Stimulated activated CD8-positive, alpha-beta memory T cell treated with anti-CD3 and anti-CD28 coated beads, Interleukin-15, amount 100 ng/mL, for 1 hour (primary cell): Measurements from ENCODE around the gene TADA1.
A peak's percentile ranks its signal among the peaks of the same experiment; 100 is the strongest.
"Not testable (repeated sequence)": the region's sequence is repeated elsewhere in the genome, so short reads cannot be mapped to it uniquely, and the experiment has no call there.

Experiments used
- DNase-seq: peaks from one replicate; pipeline ENCODE4 v3.0.0-alpha.2; 2020; ENCODE audit warnings: low read depth

The TADA1 gene

DNA sequence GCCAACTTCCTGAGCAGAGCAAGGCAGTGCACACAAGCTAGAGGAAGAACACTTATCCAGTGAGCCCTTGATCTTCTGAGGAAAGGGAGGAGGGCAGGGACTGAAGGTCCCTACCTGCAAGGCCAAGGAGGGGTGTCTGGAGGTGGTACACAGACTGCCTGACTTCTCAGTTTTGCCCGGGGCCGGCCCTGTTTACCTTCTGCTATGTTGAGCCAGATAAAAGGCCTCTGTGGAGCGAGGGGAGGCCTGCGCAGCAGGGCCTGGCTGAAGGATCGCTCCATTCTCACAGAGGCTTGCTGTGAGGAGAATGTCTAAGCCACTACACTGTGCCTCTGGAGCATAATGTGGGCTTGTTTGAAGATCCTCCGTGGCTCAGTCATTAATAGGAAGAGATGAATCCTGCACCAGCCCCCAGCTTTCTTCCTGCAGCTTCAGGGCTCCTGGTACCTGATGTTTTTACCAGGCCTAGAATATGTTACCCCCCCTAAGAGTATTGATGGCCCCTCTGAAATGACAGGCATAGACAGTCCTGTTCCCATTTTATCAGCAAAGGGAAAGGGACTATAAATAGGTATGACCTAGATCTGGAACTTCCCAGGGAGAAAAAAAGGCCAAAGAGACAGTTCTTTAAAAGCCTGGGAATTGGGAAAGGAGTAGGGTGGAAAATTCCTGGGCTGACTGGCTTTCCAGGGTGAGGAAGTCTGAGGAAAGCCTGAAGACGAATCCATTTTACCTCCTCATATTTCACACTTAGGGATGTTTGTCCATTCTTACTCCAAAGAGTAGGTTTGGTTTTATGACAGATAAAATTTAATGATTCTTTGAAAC lies 32.1 kb downstream of the TADA1 start:
- DNase-seq = no peak

DNA sequence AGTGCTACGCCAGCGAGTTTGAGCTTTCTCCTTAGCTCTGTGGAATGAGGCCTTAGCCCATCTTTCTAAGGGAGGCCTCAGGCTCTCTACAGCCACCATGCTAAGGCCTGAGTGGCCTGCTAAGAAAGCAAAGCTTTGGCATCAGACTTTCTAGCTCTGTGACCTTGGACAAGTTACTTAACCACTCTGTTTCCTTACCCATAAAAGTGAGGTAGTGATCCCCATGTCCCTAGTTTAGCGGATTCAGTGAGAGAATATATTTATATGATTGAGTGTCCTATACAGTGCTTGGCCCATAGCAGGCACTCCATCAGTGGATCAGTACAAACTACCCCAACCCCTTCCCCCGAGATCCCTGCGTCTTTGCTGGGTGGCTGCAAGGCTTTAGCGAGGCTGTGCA lies 32.7 kb downstream of the TADA1 start:
- no peak for DNase-seq

DNA sequence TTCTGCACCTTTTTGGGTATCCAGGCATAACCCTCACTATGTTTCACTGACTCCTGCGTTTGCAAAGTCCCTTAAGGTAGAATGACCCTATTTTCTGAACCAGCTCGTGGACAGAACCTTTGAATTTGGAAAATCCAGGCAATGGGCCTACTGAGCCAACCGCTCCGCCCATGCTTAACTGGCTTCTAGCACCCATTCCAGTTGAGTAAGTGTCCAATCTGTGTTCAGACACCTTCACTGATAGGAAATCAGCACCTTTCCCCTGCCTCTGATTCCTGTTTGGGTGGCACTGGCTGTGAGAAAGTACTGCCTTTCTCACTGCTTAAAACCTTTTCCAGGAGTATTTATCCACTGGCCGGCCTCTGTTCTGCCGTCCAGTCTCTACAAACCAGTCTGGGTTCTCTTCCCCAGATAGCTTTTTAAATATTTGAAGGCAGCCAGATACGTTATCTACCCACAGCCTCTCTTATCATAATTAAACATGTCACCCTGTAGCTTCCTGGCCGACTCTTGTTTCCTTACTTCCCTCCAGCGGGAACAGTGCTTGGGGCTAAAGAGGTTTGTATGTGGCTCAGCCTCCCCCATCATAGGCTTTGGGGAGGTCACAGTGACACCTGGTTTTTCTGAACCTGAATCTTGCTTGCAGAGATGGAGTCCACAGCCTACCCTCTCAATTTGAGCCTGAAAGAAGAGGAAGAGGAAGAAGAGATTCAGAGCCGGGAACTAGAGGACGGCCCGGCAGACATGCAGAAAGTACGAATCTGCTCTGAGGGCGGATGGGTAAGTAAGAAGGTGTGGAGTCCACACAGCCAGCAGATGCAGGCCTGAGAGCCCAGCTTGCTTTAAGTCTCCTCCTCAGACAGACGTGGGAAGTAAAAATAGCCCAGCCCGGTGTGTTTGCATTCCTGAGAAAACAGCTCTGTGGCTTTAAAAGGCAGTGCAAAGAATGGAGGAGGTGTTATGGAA lies 35.5 kb downstream of the TADA1 start:
- no peak for DNase-seq

DNA sequence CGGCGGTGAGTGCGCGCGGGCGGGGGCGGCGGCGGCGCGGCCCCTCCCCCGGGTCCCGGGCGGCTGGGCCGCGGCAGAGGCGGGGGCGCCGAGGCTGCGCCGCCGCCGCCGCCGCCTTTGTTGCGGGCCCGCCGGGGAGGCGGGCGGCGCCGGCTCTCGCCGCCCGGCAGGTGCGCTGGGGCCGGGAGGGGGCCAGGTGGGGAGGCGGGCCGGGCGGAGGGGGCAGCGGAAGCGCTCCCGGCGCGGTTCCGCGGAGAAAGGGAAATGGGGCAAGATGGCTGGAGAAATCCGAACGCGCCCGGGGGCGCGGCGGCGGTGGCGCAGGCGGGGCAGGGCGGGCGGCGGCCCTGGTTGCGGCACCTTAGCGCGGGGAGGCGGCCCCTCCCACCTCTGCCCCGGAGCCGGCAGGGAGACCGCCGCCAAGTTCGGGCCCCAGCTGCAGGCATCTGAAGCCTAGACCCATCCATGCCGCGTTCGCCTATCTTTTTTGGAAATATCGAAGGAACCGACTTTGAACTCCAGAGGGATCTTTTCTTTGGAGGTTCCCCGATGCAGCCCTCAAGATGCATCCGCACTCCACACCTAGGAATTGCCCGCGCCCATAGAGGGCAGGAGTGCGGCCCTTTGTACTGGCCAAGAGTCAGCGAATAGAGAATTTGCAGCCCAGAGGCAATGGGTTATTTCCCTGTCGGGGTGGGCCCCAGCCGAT lies 36.3 kb downstream of the TADA1 start:
- DNase-seq = peak; percentile 13

DNA sequence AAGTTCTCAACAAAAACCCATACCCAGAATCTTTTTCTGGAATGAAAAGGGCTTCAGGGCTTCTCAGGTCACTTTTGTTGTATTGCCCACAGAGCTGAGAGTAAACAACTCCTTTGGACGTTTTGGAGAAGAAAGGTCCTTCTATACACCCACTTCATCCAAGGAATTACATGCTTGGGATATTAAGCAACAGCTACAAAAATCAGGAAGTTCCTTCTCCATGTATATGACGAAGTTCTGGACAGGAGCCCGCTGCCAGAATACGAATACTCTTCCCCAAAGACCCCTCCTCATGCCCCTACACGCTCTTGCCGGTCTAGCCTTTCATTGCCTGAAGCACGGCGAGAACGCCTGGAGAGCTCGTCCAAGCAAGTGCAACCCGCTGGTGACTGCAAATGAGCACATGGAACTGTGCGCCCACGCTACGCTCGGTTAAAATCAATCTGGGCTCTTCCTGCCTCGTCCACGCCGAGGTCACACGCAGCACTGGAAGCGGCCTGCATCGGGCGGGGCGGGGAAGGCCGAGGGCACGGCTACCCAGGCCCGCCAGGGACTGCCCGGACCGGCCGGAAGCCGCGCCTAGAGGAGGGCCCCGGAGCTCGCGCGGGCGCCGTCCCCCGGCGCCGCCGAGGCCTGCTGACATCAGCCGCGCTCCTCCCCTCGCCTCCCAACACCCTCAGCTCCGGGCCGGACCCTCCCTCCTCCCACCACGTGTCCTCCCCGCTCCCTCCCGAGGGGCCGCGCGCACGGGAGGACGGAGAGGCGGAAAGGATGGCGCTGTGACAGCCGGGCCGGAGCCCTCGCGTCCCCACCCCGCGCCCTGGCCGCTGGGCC lies 37.1 kb downstream of the TADA1 start, which contains the start of gene POGK:
Gene POGK (plus strand): TSS at position 710 of the 834 bp plus-strand sequence. CDS start 1,482 bp downstream, outside the sequence.
- peak; percentile 54 for DNase-seq

DNA sequence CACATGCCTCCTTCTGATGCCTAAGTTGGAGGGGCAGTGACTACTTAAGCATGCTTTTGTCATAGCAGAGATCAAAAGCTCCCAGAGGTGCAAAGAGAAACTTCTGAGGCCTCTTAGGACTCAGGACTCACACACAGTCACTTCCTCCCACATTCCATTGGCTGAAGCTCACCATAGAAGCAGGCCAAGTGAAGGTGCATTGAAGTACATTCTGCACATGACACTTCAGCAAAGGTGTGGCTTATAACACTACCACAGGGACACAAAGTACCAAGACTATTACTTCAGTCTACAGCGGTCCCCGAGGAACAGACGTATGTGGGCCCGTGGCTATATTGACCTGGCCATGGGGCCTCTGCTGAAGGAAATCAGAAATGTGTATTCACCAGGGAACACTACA lies 39.3 kb downstream of the TADA1 start:
- no peak for DNase-seq

DNA sequence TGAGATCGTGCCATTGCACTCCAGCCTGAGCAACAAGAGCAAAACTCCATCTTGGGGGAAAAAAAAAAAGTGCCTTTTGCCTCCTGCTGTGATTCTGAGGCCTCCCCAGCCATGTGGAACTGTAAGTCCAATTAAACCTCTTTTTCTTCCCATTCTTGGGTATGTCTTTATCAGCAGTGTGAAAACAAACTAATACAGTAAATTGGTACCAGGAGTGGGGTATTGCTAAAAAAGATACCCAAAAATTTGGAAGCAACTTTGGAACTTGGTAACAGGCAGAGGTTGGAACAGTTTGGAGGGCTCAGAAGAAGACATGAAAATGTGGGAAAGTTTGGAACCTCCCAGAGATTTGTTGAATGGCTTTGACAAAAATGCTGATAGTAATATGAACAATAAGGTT lies 46.3 kb downstream of the TADA1 start:
- DNase-seq = not testable (repeated sequence)

DNA sequence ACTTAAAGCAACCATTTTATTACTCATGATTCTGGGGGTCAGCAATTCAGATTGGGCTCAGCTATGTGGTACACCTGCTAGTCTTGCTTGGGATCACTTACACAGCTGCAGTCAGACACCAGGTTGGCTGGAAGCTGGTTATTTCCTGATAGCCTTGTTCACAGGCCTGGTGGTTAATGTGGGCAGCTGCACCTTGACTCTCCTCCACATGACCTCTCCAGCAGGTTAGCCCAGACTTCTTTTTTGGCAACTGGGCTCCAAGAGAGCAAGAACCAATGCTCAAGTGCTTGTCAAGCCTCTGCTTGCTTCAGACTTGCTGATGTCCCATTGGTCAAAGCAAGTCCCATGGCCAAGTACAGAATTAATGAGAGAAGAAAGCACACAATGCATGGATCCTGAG lies 48.6 kb downstream of the TADA1 start:
- DNase-seq = no peak

DNA sequence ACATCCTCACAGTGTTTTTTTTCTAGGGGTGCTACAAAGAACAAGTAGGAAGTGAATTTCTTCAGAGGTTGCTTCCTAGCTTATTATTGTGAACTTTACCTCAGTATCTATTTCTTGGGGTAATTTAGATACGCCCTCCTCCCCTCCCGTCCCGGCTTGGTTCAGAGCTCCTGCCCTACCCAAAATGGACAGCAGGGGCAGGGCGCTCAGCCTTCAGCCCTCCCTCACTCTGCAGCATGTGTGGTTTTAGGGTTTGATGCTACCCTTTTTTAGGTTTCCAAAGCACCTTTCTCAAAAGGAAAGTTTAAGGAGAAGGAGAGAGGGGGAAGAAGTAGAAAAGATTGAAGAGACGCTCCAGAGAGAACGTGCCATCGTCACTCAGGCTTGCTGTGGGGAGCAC lies 53.7 kb downstream of the TADA1 start:
- no peak for DNase-seq

DNA sequence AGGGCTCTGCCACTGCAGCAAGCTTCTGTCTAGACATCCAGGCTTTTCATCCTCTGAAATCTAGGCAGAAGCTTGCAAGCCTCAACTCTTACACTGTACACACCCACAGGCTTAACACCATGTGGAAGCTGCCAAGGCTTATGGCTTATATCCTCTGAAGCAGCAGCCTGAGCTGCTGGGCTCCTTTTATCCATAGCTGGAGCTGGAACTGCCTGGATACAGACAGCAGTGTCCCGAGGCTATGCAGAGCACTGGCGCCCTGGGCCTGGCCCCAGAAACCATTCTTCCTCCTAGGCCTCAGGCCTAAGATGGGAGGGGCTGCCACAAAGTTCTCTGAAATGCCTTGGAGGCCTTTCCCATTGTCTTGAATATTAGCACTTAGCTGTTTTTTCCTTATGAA lies 56.1 kb downstream of the TADA1 start:
- DNase-seq = no peak

DNA sequence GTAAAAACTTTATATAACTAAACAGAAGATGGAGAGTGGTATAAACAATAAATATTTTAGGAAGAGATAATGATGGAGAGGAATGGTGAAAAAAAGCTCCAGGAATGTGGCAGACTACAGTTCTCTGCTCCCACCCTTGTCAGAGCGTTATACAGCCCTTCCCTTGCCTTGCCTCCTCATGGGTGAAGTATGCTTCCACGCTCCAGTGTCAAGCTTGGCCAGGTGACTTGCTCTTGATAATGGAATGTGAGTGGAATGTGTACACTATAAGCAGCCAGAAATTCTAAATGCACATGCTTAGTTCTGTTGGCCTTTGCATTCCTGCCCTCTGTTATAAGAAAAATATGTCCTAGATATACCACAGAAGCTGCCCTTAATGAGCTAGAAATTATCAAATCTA lies 61.5 kb downstream of the TADA1 start:
- DNase-seq = no peak

DNA sequence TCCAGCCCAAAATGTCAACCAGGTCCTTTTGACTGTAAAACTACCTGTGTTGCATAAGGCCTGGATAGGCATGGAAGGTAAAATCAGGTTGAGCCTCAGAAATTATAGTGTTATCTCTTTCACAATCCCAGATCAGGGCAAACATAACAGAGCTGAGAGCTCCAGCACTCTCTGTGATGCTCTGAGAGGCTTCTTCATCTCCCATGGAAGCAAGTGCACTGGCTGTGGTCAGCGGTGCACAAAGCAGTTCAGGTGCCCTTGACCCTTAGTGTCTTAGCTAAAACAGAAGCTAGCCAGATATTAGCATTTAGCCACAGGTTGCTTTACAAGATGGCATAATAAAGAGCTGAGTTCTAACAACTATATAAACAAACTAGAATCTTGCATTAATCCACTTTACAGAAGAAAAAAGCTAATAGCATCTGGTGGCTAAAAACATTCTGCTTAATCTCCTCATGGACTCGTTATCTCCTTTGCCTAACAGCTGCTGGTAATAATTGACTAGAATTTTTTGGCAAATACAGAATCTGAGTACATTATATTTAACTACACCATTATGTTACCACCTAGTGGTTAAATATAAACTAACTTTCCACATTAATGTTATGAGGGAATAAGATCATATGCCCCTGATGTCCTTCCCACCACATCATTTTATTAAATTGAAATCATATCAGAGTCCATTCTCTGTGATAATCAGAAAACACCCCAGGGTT lies 62.4 kb downstream of the TADA1 start:
- DNase-seq = no peak

DNA sequence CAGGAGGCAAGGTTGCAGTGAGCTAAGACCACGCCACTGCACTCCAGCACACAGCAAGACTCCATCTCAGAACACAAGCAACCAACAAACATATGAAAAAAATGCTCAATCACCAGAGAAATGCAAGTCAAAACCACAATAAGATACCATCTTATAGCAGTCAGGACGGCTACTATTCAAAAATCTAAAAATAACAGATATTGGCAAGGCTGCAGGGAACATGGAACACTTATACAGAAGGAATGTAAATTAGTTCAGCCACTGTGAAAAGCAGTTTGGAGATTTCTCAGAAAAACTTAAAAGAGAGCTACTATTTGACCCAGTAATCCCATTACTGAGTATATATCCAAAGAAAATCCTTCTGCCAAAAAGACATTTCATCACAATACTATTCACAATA lies 64.4 kb downstream of the TADA1 start:
- no peak for DNase-seq

DNA sequence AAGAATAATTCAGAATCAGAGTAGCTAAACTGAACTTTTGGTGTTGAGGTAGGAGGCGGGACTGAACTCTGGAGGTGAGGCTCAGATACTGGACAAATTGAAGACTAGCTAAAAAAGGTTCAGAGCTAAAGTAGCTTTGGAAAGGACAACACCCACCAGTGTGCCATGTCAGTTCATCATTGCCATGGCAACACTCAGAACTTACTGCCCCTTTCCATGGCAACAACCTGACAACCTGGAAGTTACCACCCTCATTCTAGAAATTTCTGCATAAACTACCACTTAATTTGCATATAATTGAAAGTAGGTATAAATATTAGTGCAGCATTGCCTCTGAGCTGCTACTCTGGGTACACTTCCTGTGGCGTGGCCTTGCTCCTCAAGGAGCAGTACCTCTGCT lies 67.1 kb downstream of the TADA1 start:
- DNase-seq = no peak
